GM18870 (cell line): ENCODE measurements around the gene PRKCB.
"Not testable (repeated sequence)": the region's sequence is repeated elsewhere in the genome, so short reads cannot be mapped to it uniquely, and the experiment has no call there.

ENCODE experiments used
- ATAC-seq: cut with Tn5 transposase; IDR thresholded peaks from one replicate; pipeline ENCODE4 v1.9.1; 2021; ENCODE audit warnings: moderate library complexity; ENCODE audit not compliant: unreplicated experiment

The PRKCB gene

DNA sequence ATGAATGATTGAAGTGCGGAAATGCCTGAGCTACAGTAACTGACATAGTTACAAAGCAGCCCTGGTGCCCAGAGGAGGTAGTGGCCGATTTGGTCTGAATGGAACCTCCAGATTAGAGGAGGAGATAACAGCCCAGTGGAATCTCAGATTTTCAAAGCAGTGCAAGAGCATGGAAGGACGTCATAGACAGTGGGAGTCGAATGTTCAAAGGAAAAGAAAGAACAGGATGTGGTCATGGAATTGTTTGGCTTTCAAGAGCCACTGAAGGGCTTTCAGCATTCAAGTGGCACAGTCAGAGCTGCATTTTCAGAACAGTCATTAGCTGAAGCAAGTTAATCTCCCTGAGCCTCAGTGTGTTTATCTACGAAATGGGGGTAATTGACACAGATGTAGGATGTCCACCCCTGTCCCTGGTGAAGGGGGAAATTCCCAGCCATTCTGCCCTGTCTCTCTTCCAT is 315.7 kb downstream of the PRKCB start:
- no peak for ATAC-seq

DNA sequence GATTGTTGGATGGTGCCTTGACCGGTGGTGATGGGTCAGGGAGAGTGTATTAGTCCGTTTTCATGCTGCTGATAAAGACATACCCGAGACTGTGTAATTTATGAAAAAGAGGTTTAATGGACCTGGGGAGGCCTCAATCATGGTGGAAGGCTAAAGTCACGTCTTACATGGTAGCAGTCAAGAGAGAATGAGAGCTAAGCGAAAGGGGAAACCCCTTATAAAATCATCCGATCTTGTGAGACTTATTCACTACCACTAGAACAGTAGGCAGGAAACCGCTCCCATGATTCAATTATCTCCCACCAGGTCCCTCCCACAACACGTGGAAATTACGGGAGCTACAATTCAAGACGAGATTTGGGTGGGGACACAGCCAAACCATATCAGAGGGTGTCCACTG is 316.3 kb downstream of the PRKCB start:
- ATAC-seq: not testable (repeated sequence)

DNA sequence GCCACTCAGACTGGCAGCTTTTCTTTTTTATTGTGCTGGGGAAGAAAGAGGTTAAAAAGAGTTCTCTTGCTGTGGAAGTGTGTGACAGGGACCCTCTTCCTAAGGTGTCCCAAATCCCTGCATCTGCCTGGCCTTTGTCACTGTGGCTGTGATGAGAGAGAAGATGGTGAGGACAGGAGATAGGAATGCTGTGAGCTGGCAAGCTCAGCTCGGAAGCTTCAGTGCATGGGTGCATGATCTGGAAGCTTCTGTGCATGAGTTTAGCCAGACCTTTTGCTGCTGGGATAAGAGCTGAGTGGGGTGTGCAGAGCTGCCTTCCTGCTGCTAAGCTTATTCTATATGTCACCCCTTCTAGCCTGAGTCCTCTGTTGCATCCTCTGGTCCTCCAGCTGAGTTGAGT is 317.0 kb downstream of the PRKCB start:
- ATAC-seq: no peak

DNA sequence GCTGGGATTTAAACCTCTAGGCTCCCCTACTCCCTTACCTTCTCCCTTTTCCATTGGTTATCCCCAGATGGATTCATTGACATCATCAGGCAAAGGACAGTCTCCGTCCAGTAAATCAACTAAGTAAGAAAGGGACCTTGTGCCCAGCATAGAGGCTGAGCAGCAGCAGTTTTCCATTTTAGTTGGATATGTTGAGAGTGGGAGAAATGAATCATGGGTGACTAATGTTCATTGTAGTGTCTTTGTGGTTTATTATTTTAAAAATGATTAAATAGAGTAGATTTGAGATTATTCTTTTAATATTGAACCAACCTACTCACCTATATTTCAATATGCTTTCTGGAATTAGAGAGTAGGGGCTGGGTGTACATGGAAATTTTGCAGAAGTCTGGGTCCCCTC is 321.0 kb downstream of the PRKCB start:
- no peak for ATAC-seq

DNA sequence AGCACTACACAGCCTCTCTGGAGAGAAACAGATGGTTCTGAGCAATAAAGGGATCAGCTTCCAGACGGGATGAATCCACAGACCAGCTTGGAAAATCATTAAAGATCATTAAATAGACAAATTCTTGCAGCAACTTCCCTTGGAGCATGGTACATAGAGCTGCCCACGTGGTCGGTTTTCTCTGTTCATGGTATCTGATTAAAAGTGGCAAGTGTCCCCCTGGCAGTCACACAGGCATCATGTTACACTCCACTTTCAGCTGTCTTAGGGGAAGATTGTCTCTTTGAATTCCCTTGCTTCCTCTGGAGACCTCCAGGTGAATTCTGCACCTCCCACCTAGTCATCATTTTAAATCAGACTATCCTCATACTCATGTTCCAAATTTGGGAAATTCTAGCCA is 328.2 kb downstream of the PRKCB start:
- ATAC-seq: no peak

DNA sequence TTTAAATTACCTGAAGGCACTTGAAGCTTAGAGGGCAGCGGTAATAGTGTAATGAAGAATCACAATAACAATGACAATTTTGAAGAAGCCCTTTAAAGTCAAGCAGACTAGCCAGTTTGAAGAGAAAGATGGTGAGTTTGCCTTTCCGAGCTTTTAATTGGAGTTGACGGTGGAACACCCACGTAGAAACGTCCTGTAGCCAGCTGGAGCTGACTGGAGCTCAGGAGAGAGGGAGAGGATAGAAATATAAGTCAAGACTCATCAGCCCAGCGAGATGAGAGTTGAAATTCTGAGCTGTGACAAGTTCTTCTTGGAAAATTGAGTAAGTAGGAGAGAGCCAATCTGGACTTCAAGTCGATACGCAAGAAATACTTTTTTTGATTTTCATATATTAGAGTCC is 328.6 kb downstream of the PRKCB start:
- ATAC-seq: no peak

DNA sequence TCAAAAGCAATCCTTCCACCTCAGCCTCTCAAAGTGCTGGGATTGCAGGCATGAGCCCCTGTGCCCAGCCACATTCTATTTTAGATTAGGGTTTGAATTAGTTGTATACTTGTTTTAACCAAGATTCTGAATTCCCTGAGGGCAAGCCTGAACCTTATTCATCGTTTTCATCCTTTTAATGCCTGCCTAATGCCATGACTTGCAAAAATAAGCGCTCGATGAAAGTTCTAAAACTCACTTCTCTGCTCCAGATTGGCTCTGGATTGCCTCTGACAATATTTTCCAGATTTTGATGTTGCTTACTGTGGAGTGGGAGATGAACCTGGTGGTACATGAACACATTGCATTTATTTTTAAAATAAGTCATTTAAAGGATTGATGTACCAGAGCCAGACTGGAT is 329.5 kb downstream of the PRKCB start:
- ATAC-seq: no peak

DNA sequence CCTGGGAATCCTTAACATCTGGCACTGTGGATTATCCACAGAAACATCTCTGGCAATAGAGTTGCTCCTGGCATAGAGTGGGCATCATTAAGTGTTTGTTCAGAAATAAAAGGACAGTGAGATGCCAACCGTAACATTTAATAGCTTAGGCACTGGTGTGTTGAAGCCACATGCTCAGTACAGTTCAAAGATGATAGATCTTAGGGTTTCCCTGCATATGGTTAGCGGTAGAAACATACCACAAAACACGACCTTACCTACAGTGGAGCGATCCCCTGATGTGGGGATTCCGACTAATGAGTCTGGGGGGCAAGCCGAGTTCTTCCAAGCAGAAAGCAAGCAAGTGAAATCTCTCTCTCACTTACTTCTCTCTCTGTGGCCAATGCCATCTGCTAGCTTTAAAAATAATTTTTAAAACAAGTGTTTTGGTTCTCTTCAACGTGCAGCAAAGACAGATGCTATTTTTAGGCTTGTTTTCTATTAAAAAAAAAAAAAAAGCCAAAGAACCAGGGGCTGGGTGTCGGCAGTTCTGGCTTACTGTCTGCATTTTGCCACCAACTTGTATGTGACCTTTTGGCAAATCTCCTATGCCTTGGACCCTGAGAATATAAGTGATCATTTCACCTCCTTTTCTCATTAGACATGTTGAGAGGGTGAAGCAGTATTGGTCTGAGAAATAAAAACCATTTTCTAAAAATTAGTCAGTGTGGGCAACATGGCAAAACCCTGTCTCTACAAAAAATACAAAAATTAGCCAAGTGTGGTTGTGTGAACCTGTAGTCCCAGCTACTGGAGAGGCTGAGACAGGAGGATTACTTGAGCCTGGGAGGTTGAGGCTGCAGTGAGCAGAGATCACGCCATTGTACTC is 331.1 kb downstream of the PRKCB start:
- no peak for ATAC-seq

DNA sequence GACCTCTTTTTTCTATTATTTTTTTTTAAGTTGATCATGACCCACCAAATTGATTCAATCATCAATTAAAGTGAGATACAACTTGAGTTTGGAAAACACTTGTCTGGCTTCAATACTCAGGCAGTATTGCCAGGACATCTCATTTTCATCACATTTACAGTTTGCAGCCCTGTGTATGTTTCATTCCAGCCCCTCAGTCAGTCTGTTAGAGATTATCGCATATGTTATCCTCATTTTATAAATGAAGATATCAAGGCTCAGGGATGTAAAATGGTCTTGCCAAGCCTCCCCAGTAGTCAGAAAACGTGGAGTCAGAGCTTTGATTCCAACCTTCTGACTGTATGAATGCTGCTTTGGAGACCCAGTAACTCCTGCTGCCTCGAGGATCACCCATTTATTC is 333.1 kb downstream of the PRKCB start:
- ATAC-seq: no peak

DNA sequence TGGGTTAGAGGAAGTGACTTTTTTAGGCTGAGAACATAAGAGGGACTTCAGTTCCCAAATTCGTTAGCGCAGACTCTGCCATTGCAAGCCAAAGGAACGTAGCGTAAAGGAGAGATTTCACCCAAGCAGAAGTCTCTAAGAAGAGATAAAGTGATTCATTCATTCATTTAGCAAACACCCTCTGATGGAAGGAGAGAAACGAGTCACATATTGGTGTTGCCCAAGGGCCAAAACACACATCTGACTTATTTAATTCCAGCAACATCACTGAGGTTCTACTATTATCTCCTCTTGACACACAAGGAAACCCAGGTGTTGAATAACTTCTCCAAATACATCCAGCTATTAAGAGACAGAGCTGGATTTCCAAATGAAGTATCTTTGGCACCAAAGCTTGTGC is 334.6 kb downstream of the PRKCB start:
- ATAC-seq: no peak

DNA sequence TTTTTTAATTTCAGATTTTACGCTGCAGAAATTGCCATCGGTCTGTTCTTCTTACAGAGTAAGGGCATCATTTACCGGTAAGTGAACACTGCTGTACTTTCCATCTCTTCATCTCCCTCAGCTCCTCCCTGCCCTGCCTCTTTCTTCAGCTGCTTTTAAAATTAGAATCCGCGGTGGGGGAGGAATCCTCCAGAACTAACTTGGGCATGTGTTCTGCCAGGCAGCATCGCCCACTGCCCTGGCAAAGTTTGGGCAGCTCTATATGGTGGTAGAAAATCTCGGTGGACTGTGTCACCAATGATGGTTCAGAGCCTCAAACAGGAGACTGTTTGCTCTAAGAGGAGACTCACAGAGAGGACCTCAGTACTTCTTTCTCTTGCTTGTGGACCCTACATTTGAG is 338.7 kb downstream of the PRKCB start:
- ATAC-seq: no peak

DNA sequence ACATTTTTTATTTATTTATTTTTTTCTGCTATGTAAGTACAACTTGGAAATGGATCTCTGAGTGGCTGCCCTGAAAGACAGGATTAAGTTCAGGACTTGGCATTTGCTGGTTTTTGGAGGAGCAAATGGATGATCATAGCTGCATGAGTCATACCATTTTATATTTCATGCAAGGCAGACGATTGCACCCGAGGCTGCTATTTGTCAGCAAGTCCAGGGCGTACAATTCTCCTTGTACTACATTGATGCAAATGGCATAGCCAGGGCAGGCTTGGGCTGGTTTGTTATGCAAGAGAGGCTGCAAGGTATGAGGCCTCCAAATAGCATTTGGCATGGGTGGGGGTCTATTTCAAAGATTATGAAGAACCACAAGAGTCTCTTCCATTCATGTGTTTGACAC is 339.2 kb downstream of the PRKCB start:
- no peak for ATAC-seq

DNA sequence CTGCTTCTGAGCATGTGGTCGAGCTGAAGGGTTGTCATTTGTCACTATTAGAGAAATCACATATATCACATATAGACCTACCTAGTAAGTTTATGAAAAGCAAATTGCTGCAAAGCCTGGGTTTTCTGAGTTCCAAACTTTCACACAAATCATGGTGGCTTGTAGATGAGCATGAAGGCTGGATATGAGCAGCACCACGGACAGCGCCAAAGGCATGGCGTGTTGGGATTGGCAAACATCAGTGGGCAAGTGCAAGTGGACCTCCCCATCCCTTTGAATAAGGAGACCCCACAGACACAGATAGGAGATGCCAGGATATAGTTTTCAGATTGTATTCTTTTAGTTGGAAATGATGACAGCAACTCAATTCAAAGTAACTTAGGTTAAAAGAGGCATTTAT is 342.7 kb downstream of the PRKCB start:
- no peak for ATAC-seq

DNA sequence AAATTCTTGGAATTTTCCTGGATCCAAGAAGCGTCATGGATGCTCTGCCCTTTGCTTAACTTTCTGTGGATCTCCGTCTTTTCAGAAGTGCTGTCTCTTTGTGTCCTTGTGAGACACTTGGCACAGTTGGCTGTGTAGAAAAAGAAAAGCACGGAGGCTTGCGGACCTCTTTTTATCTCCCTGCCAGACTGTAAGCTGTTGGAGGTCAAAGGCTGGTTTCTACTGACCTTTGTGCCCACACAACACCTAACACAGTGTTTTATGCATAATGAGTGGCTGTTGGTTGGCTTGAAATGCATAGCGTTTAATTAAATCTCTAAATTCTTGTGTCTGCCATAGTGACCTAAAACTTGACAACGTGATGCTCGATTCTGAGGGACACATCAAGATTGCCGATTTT is 344.7 kb downstream of the PRKCB start:
- no peak for ATAC-seq

DNA sequence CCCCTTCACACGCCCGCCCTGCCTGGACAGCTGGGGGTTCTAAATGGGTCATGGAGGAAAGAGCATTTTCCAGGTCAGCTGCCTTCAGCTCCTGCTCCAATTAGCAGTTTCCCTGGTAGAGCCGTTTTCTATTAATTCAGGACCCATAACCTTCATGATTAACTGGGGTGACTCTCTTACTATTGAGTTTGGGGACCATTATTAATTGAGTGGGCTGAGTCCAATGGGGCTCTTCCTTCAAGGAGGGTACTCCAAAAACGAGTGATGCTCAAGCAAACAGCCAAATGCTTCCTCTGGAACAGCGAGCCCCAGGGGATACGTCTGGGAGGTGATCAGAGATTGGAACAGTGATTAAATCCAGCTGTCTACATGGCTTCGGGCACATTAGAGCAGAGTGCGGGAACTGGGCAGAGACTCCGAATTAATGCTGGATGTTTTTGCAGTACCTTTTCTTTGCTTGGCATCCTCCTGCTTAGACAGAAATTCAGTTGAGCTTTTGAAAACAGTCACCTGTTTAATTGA is 352.3 kb downstream of the PRKCB start:
- no peak for ATAC-seq

DNA sequence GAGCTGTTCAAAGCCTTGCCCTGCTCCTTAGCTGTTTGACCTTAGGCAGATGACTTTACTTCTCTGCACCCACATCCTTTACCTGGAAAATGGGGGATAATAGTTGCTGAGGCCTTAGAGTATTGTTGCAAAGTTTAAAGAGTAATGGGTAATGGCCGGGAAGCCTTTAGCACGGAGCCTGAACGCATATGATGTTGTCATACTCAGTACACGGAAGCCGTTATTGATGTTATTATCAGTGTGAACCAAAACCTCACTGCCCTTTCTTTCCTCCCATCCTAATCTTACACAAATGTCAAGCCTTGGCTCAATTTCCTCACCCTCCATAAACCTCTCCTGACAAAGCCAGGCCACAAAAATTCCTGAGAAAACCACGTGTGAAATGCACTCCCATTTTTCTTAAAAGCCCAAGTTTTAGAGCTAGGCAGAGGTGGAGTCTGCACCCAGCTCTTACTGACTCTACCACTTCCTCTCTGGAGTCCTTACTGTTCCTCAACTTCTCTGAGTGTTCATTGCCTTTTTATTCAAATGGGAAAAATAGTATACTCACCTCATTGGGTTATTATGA is 353.1 kb downstream of the PRKCB start:
- ATAC-seq: no peak

DNA sequence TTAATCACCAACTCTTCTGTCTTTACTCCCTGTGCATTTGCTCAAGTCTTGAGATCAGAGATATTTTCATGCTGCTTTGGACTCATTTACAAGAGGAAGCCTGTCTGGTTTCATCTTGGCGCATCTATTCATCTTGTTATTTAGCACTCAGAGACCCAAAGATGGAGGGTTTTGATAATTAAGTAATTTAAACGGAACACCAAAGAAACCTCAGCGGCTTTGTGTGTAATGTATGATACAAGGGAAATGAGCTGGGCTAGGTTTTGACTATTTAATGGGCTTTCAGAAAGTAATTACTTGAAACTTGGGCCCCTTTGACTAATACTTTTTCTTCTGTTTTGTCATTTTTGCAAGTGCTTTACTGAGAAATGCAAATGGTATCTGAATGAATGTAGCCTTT is 354.2 kb downstream of the PRKCB start:
- ATAC-seq: no peak

DNA sequence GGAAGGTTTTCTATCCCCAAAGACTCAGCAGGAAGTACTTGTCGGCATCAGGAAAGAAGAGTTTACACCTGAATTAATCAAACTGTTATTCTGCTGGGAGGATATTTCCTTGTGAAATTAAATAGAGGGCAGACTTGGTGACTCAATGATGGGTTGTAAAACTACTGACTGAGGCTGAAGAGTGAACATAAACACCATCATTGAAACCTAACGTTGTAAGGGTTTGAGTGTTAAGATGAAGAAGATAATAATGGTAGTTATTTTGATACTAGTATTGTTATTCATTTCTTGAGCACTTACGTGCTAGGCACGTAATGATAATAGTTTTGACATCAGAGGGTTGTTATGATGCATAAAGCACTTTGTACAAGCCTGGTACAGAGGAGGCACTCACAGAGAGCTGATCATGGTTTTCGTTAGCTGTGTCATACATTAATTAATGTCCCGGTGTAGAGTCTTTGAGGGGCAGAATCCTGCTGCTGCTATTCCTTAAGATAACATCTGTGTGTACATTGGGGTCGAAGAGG is 356.2 kb downstream of the PRKCB start:
- no peak for ATAC-seq

DNA sequence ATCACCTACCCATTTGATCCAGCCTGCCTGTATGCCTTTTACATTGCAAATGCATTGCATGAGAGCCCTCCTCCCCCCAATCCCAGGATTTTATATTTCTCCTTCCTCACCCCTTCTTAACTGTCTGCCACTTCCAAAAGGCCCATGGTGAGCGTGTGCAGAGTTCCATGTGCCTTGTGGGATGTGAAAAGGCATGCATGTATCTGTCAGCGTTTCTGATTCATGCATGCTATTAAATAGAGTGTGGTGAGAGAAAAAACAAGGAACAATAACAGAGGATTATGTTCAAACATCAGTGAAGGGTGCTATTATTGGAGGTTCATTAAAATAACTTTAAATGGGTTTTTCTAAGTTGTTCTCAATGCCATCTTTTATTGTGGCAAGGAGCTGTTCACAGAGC is 359.4 kb downstream of the PRKCB start:
- ATAC-seq: no peak

DNA sequence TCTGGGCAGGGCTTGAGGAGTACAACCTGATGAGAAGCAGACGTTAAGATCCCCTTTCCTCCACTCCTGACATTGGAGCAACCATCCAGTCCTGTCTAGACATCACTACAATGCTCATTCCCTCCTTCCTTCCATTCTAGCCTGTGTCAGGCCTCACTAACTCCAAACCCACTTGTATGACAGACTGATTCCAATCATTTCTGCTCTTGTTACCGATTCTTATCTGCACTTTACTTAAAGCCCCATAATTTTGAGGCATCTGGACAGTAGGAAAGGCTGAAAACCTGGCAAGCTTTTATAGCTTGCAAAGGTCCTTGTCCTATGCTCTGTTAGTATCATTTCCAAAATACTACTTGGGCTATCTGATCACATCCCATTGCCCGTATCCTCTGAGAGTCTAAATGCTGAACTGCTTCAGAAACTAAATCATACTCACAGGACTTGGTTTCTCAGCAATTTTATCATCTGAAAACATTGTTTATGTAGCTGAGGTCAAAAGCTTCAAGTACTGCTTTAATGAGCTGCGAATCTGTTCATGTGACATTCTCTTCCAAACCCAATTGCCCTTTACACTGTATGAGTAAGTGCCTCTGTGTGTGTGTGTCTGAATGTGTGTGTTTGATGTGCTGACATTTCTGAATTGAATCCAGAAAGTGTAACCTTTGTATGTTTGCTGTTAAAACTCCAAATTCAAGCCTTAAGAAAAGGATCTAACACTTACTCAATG is 363.2 kb downstream of the PRKCB start:
- ATAC-seq: no peak

DNA sequence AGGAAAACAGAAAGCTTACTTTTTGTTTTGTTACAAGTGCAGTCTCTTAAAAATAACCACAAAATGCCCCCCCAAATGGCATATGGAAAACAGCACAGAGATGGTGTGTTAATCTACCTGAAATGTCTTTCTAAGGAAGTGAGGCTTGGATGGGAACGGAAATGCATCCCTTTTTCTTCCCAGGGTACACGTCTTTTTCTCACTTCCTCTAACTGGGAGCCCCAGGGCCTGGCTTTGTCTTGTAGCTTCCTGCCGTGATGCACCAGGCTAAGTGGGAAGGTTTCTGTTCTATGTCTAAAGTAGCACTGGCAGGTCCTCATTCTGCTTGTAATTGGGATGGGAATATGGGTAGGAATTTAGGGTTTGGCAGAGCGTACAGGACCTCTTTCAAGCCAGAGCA is 367.9 kb downstream of the PRKCB start:
- no peak for ATAC-seq
